ENCODE data around the gene NUMA1. TPM values are rescaled to one million over a fixed set of nuclear protein-coding genes. Genes with fewer than 3 reads are reported as not detected.
A peak's percentile ranks its signal among the peaks of the same experiment; 100 is the strongest.

Gene NUMA1
- total and polyA plus RNA-seq, 4 donors: 40.4 to 322 (median 196) TPM

DNA sequence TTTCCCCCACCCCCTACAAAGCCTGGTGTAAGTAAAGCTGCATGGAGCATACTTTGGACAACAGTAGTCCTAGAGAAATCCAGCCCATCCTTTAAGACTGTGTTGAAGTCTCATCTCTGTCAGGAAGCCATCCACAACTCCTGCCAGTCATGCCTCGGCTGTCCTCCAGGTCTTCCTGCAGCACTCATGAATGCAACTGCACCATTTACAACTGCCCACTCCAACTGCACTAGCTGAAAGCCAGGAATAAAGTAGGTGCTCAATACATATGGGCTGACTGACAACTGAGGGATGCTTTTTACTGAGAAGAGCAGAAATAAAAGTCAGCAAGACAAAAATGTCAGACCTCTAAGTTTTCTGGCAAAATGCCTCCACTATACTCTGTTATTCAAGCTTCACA is 54.3 kb downstream of the NUMA1 start:
- no peak overlapping the region for H3K4me3 ChIP-seq (ENCODE audit: low read length in 2 of 2)
- H3K27me3 ChIP-seq (ENCODE audit: control insufficient read depth in 1 of 2, insufficient read depth in 2 of 2, low read length in 1 of 2): no peaks in the 10 kb centered on the region
- WGBS, 2 donors: 38 to 57% methylated on average over 1 of the region's 1 CpG
- no peak for DNase-seq
- H3K9me3 ChIP-seq (ENCODE audit: control insufficient read depth, low read length): no peaks in the 10 kb centered on the region
- no peak overlapping the region for H3K27ac ChIP-seq (ENCODE audit: low read depth in 1 of 2, low read length in 2 of 2)
- intact Hi-C loops (cut with DNase I): no loop called here
- ATAC-seq (ENCODE audit: low FRiP score): no peak
- peaks cover 14 to 18% of the 10 kb centered on the region in 2 donors for H3K36me3 ChIP-seq (ENCODE audit: control insufficient read depth in 1 of 2, insufficient read depth in 2 of 2, low read length in 1 of 2)
- no peaks in the 10 kb centered on the region for H3K4me1 ChIP-seq (ENCODE audit: control insufficient read depth in 1 of 2, insufficient read depth in 2 of 2, low read length in 2 of 2)

DNA sequence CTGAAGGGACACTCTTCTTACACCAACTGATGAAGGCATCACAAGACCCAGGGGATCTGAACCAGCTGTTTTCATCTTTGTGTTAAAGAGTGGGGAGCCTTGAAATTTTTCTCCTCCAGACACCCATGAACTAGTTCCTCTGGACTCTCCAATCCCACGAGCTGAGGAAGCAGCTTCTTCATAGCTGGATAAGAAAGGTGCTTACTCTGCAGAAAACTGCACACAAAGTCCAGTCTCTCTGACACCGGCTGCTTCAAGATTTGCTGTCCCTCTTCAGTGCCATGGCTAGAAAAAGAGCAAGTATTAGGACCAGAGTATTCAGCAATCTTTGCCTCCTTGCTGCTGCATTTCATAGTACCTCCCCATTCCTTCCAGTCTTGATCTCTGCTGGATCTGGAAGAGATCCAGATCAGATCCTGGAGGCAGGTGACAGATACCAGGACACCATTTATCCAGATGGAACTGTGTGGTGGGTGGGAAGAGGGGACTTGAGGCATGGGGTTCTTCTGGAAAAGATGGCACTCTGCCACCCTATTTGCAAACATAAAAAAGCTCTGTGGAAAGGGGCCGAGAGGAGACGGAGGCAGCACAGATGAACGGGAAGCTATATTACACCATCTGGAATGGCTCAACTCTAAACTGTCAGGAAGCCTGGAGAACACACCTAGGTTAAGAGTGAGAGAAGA is 56.1 kb downstream of the NUMA1 start:
- Histone ChIP-seq H3K27ac (ENCODE audit: low read depth in 1 of 2, low read length in 2 of 2) (no peak overlapping the region), H3K4me3 (ENCODE audit: low read length in 2 of 2) (no peak overlapping the region), H3K36me3 (ENCODE audit: control insufficient read depth in 1 of 2, insufficient read depth in 2 of 2, low read length in 1 of 2) (peaks cover 18 to 22% of the 10 kb centered on the region in 2 donors), H3K4me1 (ENCODE audit: control insufficient read depth in 1 of 2, insufficient read depth in 2 of 2, low read length in 2 of 2) (no peaks in the 10 kb centered on the region), H3K27me3 (ENCODE audit: control insufficient read depth in 1 of 2, insufficient read depth in 2 of 2, low read length in 1 of 2) (no peaks in the 10 kb centered on the region), H3K9me3 (ENCODE audit: control insufficient read depth, low read length) (no peaks in the 10 kb centered on the region)
- ATAC-seq (ENCODE audit: low FRiP score) (no peak), DNase-seq (no peak)
- WGBS, 2 donors: 33 to 39% methylated on average over 5 of the region's 5 CpGs
- intact Hi-C loops (cut with DNase I): loop anchor here in 1 of 2 donors (2.0 kb wide), 1 partner anchor 121 kb away; no protein-coding TSS in a partner anchor

DNA sequence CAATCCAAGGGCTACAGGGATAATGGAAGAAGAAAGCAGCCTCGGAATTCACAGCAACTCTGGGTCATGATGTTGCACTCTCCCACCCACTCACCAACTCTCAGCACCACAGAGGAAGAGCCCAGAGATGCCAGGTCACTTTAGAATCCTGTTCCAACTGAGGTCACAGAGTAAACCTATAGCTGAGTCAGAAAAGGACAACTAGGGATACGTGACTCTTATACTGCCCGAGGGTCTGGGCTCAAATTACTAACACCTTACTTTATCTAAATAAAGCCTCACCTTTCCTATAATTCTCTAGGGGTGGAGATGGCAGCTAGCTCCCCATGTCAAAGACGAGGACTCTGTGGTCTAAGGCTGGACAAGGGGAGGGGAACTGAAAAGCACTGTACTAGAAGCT is 57.0 kb downstream of the NUMA1 start:
- Histone ChIP-seq H3K9me3 (ENCODE audit: control insufficient read depth, low read length) (no peaks in the 10 kb centered on the region), H3K27ac (ENCODE audit: low read depth in 1 of 2, low read length in 2 of 2) (no peak overlapping the region), H3K36me3 (ENCODE audit: control insufficient read depth in 1 of 2, insufficient read depth in 2 of 2, low read length in 1 of 2) (peaks cover 12 to 24% of the 10 kb centered on the region in 2 donors), H3K4me1 (ENCODE audit: control insufficient read depth in 1 of 2, insufficient read depth in 2 of 2, low read length in 2 of 2) (no peaks in the 10 kb centered on the region), H3K4me3 (ENCODE audit: low read length in 2 of 2) (no peak overlapping the region), H3K27me3 (ENCODE audit: control insufficient read depth in 1 of 2, insufficient read depth in 2 of 2, low read length in 1 of 2) (no peaks in the 10 kb centered on the region)
- 73 to 74% methylated on average over 4 of the region's 4 CpGs for WGBS, 2 donors
- intact Hi-C loops (cut with DNase I): no loop called here
- DNase-seq: no peak
- ATAC-seq (ENCODE audit: low FRiP score): no peak

DNA sequence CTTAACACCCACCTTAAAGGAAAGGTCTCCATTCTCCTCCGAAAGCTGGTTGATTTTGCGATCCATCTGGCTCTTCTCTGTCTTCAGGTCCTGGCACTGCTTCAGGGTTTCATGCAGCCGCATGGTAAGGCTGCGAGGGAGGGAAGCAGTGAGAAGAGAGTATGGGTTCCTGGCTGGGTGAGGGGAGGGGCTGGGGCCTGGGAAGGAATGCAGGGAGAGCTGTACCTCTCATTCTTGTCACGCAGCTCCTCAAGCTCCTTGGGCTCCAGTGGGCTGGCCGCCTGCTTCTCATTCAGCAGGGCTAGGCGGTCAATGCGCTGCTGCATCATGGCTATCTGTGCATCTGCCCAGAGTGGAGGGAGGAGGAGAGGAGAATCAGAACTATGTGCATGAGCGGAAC is 62.2 kb downstream of the NUMA1 start:
- H3K9me3 ChIP-seq (ENCODE audit: control insufficient read depth, low read length): no peaks in the 10 kb centered on the region
- intact Hi-C loops (cut with DNase I): no loop called here
- no peaks in the 10 kb centered on the region for H3K27me3 ChIP-seq (ENCODE audit: control insufficient read depth in 1 of 2, insufficient read depth in 2 of 2, low read length in 1 of 2)
- no peak overlapping the region for H3K4me3 ChIP-seq (ENCODE audit: low read length in 2 of 2)
- H3K36me3 ChIP-seq (ENCODE audit: control insufficient read depth in 1 of 2, insufficient read depth in 2 of 2, low read length in 1 of 2): peaks cover 5 to 33% of the 10 kb centered on the region in 2 donors
- no peak overlapping the region for H3K27ac ChIP-seq (ENCODE audit: low read depth in 1 of 2, low read length in 2 of 2)
- no peaks in the 10 kb centered on the region for H3K4me1 ChIP-seq (ENCODE audit: control insufficient read depth in 1 of 2, insufficient read depth in 2 of 2, low read length in 2 of 2)
- ATAC-seq (ENCODE audit: low FRiP score): no peak
- DNase-seq: no peak
- WGBS, 2 donors: 90 to 94% methylated on average over 9 of the region's 9 CpGs

DNA sequence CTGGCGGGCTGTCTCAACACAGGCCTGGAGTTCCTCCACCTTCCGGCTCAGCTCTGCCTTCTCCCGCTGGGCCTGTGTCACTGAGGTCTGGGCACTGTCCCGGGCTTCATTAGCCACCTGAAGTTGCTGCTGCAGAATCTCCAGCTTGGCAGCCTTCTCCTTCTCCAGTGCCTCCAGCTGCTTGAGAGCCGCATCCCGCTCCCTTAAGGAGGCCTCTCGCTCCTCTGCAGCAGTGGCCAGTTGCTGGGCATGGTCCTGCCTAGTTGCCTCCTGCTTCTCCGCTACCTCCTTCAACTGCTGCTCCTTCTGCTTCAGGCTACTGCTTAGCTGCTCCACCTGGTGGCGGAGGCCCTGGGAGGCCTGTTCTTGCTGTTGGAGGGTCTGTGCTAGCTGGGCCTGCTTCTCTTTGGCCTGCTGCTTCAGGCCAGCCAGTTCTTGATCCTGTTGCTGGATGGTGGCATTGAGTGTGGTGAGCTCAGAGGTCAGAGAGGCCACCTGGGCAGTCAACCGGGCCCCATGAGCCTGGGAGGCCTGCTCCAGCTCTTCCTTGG is 64.8 kb downstream of the NUMA1 start:
- ATAC-seq (ENCODE audit: low FRiP score) (no peak), DNase-seq (peak in 1 of 2 donors; percentile 75)
- no peaks in the 10 kb centered on the region for H3K4me1 ChIP-seq (ENCODE audit: control insufficient read depth in 1 of 2, insufficient read depth in 2 of 2, low read length in 2 of 2)
- no peak overlapping the region for H3K4me3 ChIP-seq (ENCODE audit: low read length in 2 of 2)
- no peaks in the 10 kb centered on the region for H3K9me3 ChIP-seq (ENCODE audit: control insufficient read depth, low read length)
- peaks cover 5 to 34% of the 10 kb centered on the region in 2 donors for H3K36me3 ChIP-seq (ENCODE audit: control insufficient read depth in 1 of 2, insufficient read depth in 2 of 2, low read length in 1 of 2)
- H3K27ac ChIP-seq (ENCODE audit: low read depth in 1 of 2, low read length in 2 of 2): peak overlapping the region in 1 of 2 donors; percentile 19
- intact Hi-C loops (cut with DNase I): no loop called here
- 84 to 89% methylated on average over 10 of the region's 10 CpGs for WGBS, 2 donors
- no peaks in the 10 kb centered on the region for H3K27me3 ChIP-seq (ENCODE audit: control insufficient read depth in 1 of 2, insufficient read depth in 2 of 2, low read length in 1 of 2)

DNA sequence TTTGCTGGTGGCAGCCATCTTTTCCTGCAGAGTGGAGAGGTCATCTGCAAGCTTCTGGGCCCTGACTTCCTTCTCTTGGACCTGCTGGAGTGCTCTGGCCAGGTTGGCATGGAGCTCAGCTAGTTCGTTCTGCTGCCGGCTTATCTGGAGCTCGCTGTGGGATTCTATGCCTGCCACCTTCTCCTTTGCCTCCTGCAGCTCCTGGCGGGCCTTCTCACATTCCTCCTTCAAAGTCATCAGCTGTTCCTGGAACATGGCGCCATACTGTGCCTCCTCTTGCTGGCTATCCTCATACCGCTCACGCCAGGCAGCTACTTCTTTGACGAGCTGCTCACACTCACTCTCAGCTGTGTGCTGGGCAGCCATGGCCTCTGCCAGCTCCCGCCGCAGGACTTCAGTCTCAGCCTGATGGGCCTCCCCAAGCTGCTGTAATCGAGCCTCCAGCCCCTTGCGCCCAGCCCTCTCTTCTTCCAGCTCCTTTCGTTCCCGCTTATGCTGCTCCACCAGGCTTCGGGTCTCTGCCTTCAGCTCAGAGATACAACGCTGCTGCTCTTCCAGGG is 65.5 kb downstream of the NUMA1 start:
- no peak for ATAC-seq (ENCODE audit: low FRiP score)
- Histone ChIP-seq H3K36me3 (ENCODE audit: control insufficient read depth in 1 of 2, insufficient read depth in 2 of 2, low read length in 1 of 2) (peaks cover 5 to 30% of the 10 kb centered on the region in 2 donors), H3K4me1 (ENCODE audit: control insufficient read depth in 1 of 2, insufficient read depth in 2 of 2, low read length in 2 of 2) (no peaks in the 10 kb centered on the region), H3K27ac (ENCODE audit: low read depth in 1 of 2, low read length in 2 of 2) (peak overlapping the region in 1 of 2 donors; percentile 73), H3K9me3 (ENCODE audit: control insufficient read depth, low read length) (no peaks in the 10 kb centered on the region), H3K27me3 (ENCODE audit: control insufficient read depth in 1 of 2, insufficient read depth in 2 of 2, low read length in 1 of 2) (no peaks in the 10 kb centered on the region), H3K4me3 (ENCODE audit: low read length in 2 of 2) (no peak overlapping the region)
- DNase-seq: peak in 1 of 2 donors; percentile 66
- 77 to 79% methylated on average over 16 of the region's 16 CpGs for WGBS, 2 donors
- intact Hi-C loops (cut with DNase I): no loop called here

DNA sequence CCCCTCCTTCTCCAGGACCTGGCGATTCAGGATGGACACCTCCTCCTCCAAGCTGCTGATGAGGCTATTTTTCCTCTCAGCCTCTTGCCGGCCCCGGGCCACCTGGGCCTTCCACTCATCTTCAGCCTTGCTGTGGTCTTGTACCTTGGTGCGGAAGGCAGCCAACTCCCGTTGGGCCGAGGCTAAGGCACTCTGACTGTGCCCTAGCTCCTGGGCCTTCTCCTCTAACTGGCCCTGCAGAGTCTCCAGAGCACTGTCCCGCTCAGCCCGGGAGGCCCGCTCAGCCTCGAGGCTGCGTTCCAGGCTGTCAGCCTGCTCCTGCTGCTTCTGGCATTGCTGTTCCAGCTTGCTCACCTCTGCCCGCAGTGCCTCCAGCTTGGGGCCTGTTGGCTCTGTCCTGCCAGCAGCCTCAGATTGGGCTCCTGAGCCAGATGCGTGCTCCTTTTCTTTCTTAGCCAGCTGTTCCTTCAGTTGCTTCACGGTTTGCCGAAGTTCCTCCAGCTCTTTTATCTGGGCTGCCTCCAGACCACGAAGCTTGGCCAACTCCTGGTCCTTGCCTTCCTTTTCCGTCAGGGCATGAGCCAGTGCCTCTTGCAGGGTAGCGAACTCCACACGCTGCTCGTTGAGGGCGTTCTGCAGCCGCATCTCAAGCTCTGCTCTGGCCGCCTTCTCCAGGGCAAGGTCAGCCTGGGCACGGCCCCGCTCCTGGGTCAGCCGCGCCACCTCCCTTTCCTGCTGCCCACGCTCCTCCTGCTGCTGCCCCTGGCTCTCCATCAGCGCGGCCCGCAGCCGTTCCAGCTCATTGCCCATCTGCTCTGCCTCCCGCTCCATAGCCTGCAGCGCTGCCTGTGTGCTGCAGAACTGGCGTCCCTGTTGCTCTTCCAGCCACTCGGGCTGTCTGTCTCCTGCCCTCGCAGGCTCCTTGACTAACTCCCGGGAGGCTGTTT is 66.3 kb downstream of the NUMA1 start:
- Histone ChIP-seq H3K4me1 (ENCODE audit: control insufficient read depth in 1 of 2, insufficient read depth in 2 of 2, low read length in 2 of 2) (no peaks in the 10 kb centered on the region), H3K36me3 (ENCODE audit: control insufficient read depth in 1 of 2, insufficient read depth in 2 of 2, low read length in 1 of 2) (peaks cover 3 to 28% of the 10 kb centered on the region in 2 donors), H3K4me3 (ENCODE audit: low read length in 2 of 2) (no peak overlapping the region), H3K27ac (ENCODE audit: low read depth in 1 of 2, low read length in 2 of 2) (peak overlapping the region in 1 of 2 donors; percentile 73), H3K9me3 (ENCODE audit: control insufficient read depth, low read length) (no peaks in the 10 kb centered on the region), H3K27me3 (ENCODE audit: control insufficient read depth in 1 of 2, insufficient read depth in 2 of 2, low read length in 1 of 2) (no peaks in the 10 kb centered on the region)
- DNase-seq (peak in 1 of 2 donors; percentile 78), ATAC-seq (ENCODE audit: low FRiP score) (peak; percentile 2)
- WGBS, 2 donors: 44 to 45% methylated on average over 38 of the region's 38 CpGs
- intact Hi-C loops (cut with DNase I): no loop called here

DNA sequence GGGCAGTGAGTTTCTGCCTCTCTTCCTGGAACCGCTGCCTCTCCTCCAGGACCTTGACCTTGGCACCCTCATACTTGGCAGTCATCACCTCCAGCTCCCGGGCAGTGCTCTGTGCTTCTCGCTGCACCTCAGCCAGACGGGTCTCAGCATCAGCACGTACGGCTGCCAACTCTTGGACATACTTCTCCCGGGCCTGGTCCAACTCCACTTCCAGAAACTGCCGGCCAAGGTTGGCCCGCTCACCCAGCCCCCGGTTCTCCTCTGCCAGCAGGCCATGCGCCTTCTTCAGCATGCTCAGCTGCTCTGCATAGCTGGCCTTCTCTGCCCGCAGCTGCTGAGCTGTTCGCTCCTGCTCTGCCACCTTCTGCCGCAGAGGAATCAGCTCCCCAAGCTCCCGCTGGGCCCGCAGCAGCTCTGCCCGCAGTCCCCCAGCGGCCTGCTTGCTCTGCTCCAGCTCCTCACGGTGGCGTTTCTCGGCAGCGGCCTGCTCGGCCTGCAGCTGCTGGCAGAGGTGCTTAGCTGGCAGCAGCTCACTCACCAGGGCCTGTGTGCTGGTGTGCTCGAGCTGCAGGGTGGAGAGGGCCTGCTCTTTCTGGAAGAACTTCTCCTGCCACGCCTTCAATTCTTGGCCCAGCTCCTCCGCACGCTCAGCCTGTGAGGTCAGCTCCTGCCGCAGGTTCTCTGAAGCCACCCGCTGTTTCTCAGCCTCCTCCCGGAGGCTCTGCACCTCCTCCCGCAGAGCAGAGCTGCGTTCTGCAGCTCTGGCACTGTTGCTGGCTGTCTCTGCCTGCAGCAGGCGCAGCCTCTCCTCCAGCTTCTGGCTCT is 67.2 kb downstream of the NUMA1 start:
- ATAC-seq (ENCODE audit: low FRiP score): peak; percentile 71
- peak; percentile 87 to 88 for DNase-seq
- peaks cover 3 to 24% of the 10 kb centered on the region in 2 donors for H3K36me3 ChIP-seq (ENCODE audit: control insufficient read depth in 1 of 2, insufficient read depth in 2 of 2, low read length in 1 of 2)

More for the DNA sequence above, 67.2 kb downstream of the NUMA1 start:
- Histone ChIP-seq H3K9me3 (ENCODE audit: control insufficient read depth, low read length) (no peaks in the 10 kb centered on the region), H3K4me3 (ENCODE audit: low read length in 2 of 2) (no peak overlapping the region), H3K27me3 (ENCODE audit: control insufficient read depth in 1 of 2, insufficient read depth in 2 of 2, low read length in 1 of 2) (no peaks in the 10 kb centered on the region), H3K4me1 (ENCODE audit: control insufficient read depth in 1 of 2, insufficient read depth in 2 of 2, low read length in 2 of 2) (no peaks in the 10 kb centered on the region), H3K27ac (ENCODE audit: low read depth in 1 of 2, low read length in 2 of 2) (peak overlapping the region in 1 of 2 donors; percentile 73)
- intact Hi-C loops (cut with DNase I): no loop called here
- WGBS, 2 donors: 7% methylated on average over 33 of the region's 33 CpGs
